HG03521 (cell line): ENCODE results near the gene AGK.
A peak's percentile ranks its signal among the peaks of the same experiment; 100 is the strongest.

Source experiments
- ATAC-seq: cut with Tn5 transposase; IDR thresholded peaks from one replicate; pipeline ENCODE4 v1.9.1; 2021; ENCODE audit warnings: mild to moderate bottlenecking, moderate library complexity; ENCODE audit not compliant: unreplicated experiment

The AGK gene, protein sequence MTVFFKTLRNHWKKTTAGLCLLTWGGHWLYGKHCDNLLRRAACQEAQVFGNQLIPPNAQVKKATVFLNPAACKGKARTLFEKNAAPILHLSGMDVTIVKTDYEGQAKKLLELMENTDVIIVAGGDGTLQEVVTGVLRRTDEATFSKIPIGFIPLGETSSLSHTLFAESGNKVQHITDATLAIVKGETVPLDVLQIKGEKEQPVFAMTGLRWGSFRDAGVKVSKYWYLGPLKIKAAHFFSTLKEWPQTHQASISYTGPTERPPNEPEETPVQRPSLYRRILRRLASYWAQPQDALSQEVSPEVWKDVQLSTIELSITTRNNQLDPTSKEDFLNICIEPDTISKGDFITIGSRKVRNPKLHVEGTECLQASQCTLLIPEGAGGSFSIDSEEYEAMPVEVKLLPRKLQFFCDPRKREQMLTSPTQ

DNA sequence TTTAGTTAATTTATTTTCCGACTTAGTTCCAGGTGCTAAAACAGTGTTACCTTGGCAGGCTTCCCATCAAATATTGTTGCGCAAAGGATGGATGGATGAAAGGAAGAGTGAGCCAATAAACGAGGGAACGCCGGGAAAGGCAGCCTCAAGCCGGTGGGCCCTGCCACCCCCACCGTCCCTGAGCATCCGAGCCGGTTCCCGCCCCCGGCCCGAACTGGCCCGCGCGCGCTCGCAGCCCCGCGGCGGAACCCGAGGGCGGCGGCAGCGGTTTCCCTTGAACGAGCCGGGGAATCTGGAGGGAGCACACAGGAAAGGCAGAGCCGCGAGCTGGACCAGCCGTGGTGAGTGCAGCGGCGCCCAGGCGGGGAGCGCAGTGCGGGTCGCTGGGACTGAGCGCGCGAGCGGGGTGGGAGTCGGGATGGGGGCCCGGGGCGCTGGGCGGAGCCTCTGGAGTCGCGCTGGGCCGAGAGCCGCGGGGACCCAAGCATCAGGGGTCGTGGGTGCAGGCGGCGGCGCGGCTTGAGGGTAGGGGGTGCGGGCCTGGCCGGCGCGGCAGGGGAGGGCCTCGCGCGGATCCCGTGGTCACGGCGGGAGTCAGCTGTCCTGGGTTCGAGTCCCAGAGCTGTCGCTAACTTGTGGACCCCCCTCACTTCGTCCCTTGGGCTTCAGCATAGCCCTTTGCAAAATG lies at the start of gene AGK:
AGK (plus strand) TSS at position 317 of the 688 bp plus-strand sequence. CDS start 4,057 bp downstream, outside the sequence.
- peak; percentile 96 for ATAC-seq

DNA sequence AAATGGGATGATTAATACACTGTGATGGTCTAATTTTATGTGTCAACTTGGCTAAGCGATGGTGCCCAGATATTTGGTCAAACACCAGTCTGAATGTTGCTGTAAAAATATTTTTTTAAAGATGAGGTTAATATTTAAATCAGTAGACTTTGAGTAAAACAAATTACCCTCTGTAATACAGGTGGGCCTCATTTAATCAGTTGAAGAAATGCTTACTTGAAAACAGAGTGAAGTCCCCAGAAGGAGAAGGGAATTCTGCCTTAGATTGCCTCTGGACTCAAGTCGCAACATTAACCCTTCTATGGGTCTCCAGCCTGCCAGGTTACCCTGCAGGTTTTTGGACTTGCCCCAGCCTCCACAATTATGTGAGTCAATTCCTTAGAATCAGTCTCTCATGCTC lies 49.8 kb upstream of the AGK start:
- ATAC-seq, result no peak

DNA sequence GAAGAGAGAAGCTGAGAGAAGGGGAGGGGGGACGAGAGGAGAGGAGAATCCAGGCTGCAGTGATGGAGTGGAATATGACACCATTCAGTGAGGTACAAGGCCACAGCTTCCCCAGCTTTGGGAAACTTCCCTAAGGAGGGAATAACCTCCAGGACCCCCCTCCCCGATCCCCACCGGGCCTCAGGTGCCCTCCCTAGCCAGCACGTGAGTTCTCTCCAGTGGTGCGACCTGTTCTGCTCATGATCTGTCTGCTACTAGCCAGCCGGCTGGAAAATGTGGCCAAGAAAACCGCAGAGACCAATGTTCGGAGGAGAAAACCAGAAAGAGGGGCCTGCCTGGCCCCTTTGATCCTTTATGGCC lies 39.9 kb upstream of the AGK start:
- ATAC-seq, result no peak

DNA sequence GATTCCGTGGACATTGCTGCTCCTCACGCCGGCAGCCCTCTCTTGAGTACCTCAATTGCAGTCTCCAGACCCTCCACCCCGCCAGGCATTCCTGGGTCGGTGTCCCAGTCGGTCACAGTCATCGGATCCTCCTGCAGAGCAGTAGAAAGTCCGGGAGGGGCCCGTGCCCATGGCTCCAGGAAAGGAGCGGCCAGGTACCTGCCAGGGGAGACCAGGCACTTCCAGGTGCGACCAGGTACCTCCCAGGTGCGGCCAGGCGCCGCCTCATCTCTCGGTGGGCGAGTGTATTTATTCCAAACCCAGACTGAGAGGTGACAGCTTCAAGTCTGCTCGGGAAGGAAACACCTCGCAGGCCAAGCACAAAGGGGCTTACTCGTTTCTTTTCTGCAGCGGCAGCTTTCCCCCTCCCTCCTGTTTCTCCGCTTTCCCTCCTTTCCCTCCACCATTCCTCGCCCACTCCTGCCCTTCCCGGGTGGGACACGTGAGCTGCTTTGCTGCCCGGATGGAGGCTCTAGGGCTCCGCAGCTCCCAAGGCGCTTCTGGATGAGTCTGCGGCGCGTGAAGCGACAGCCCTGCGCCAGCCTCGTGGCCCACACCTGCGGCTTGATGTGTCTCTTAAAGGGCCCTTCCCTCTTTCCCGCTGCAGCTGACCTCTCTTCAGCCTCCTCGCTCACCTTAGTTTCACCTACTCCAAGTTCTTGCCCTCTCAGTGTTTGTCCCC lies 39.4 kb upstream of the AGK start:
- ATAC-seq, result no peak

DNA sequence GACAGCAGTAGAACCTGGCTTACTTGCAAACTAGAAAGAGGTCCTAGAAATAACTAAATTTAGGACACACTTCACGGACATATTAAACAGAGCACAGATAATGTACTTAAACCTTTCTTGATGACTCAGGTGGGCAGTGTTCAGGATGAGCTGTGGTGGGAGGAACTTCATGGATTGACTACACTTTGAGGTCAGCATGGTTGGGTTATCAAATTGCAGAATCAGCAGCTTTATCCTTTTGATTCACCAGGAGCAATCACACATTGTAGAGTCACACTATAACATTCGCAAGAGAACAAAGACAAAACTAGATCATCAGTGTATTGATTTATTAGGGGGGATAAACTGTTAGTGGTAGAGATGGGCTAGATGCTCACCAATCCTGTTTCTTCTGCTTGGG lies 38.6 kb upstream of the AGK start:
- no peak for ATAC-seq

DNA sequence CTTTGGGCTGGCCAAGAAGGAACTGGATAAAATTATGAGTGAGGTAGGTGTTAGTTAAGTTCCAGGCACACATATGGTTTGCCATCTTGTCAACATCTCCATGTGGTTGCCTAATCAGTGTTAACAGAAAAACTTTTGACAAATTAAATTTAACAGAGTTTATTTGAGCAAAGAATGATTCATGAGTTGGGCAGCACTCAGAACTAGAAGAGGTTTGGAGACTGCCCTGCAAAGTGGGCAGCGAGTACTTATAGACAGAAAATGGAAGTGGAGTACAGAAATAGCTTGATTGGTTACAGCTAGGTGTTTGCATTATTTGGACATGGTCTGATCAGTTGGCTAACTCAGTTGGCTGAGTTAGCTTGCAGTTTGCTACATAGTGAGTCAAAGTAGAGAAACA lies 37.5 kb upstream of the AGK start:
- ATAC-seq, result no peak

DNA sequence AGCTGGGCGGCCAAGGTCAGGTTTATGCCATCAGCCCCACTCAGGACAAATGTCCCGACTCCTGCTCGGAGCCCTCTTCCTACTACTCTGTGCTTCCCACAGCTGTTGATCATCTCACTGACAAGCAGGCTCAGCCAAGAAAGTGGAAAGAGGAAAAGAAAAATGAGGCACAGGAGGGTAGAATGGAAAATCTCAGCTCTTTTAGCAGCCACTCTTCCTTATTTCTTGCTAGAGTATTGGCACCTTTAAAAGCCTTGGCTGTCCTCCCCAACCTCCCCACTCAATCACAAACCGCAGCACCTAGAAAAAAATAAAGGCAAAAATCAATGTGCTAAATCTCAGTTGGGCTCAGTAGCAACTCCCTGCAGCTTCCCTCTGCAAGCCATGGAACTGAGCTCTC lies 35.3 kb upstream of the AGK start:
- no peak for ATAC-seq

DNA sequence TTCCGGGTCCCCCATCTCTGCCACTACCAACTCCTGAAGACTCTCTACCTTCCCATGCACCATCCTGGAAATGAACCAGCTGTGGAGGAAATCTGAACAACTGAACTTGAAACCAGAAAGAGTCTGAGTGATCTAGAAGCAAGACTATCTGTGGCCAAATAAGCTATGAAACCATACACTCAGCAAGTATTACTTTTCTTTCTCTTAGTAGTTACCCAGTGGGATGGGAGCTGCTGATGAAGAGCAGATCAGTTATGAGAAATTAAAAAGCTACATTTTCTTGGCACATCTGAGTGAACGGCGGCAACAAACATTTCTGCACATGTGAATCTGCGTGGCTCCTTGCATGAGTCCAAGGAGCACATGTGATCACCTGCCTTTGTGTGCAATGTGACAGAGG lies 31.6 kb upstream of the AGK start:
- ATAC-seq, result no peak

DNA sequence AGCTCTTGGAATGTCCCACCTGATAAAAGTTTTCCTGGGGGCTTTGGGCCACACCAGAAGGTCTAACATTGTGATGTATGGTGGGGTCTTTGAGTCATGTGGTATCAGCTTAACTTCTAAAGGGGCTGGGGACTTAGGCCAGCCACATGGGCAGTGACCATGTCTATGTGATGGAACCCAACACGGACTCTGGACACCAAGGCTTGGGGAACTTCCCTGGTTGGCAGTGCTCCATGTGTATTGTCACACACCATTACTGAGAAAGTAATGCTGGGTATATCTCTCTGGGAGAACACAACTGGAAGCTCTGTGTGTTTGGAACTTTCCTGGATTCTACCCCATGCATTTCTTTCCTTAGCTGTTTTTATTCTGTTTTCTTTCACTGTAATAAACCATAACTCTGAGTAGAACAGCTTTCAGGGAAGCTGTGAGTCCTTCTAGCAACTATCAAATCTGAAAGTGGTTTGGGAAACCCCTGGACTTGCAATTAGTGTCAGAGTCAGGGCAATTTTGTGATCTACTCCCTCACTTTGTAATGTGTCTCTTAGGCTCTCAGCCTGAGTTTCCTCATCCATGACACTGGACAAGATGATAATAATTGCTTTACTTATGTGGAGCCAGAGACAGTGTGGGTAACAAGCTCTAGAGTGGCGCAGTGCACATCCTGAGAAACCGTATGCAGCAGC lies 28.4 kb upstream of the AGK start:
- ATAC-seq, result no peak

DNA sequence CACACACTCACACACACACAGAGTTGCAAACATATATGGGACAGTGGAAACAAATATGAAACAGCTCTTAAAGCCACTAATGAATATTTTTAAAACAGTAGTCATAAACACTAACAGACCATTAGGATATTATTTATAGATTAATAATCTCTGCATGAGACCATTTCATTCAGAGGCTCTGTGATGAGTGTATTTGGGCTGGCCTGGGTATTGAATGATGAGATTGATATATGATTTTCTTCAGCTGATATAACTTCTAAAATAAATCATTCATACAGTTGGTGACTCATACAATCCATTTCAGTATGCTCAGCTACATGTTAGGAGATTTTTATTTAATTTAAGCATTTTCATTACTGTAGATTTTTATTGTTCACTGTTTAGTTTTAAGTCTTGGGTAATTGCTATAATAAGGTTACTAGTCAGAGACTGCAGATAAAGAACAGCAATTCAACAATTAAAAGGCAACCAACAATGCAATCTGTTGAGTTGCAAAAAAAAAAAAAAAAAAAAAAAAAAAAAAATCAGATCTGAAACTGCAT lies 25.2 kb upstream of the AGK start:
- ATAC-seq, result no peak

DNA sequence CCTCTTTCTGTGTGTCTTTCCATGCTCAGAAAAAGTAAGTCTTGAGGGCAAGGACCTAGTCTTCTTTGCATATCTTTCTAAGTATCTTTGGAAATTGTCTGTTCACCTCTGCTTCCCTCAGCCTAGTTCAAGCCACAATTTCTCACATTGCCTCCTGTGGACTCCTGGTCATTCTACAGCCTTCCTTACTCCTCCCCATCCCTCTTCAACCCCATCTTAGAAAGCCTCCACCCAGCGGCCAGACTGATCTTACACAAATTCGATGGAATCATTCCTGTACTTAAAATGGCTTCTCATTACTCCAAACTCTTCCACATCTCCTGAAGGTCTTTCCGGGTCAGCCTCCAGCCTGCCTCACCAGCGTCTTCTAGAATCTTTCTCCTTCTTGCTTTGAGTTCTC lies 24.1 kb upstream of the AGK start:
- no peak for ATAC-seq

DNA sequence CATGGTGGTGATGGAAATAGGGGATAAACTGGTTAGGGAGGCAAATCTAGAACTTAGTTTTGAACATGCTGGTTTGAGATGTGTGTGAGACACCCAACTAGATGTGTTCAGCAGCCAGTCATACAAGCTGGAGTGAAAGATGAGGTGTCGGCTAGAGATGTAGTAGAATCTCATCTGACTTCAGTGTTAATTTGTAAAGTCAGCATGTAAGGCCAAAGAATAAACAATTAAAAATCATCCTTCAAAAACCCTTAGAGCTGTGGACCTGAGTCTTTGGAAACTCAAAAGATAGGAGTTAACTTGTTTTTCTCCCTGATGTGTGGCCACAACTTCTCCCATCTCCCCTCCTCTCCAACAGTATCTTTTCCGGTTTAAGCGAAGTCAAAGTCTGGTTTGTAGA lies 22.8 kb upstream of the AGK start:
- ATAC-seq, result no peak

DNA sequence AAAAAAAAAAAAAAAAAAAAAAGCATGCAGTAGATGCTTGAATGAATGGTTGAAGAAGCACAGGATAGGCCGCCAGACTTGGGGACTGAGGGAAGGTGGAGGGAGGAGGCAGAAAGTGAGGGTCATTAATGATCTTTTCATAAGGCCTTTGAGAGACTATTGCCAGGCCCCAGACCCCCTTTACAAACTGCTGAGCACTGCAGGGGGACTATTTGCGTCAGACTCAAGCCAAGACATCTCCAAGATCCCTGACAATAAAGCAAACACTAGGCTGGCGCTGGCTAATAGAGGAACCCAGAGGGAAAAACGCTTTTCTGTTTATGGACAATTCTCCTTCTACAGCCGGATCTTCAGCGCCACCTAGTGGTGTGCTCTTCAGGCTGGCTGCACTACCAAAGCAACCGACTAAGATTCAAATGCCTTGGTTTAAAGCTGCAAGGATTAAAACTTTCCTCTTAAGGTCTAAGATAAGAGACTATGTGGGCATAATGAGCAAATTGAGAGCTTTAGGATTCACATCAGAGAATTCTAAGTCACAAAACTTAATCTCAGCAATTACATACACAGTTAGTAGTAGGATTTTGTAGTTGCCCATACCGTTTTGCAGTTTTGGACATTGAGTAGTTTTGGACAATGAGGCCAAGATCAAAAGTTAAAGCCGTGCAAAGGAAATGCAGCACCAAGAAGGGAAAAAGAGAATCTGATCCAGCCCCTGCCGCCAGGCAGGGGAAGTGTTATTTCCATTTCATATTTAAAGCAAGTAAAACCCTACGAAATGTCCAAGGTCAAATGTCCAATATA lies 17.9 kb upstream of the AGK start:
- no peak for ATAC-seq

DNA sequence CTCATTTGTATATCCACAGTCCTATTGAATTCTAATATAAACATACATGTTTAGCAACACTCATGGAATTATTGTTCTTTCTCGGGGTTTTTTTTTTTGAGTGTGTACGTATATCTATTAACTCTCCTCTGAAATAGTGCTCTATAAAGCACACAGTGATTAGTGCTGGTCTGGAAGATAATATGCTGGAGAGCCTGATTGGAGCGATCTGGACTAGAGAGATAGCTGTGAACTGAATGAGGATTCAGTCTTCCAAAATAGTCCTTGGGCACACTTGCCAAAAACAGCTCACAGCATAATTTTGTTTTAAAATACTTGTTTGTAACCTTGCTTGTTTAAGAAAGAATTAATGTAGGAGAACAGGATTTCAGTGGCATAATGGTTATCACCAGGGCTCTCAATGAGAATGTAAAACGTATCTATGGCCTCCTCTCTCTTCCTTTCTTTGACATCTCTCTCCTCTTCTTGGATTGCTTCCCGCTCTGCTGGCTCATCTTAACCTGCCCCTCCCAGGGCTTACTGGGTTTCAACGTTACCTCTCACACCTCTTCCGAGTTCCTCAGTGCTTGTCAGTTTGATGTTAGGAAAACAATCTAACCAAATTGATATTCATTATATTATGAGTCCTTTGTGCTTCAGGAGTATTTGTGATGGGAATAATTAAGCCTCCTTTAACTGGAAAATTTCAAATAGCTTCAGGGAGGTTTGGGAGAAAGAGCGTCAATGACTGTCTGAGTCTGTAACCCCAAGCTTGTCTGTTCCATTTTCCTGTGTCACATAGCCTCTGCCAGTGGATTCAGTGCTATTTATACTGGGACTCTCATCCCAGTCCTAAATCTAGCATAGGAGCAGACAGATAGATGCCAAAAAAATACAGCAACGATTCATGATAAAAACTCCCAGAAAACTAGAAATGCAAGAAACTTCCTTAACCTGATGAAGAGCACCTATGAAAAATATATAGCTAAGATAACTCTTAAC lies 16.2 kb upstream of the AGK start:
- no peak for ATAC-seq

DNA sequence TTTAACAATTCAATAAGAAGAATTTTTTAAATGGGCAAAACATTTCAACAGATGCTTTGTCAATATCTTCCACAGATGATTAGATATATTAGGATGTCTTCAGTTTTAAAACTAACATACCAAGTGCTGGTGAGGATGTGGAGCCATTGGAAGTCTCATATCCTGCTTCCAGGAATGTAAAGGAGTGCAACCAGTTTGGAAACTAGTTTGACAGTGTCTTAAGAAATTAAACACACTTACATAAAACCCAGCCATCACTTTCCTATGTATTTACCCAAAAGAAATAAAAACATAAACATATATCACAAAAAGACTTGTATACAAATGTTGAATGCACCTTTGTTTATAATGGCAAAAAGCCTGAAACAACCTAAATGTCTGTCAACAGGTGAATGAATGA lies 13.3 kb upstream of the AGK start:
- ATAC-seq, result no peak

DNA sequence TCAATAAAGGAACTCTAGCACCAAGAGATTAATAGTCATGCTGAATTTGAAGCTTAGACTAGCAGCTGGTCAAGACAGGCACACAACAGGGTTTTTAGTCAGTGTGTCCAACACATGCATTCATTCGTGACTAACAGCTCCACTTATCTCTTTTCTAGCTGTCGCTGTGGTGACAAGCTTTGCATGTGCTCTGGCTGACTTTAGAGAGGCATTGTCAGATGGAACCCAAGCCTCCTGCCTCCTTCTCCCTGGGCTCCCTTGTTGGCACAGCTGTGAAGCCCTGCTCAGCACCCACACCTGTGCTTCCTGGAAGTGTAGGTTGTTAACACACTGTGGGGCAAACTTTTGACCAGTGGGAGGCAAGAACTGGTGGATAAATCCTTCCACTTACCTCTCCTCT lies 9.8 kb upstream of the AGK start:
- ATAC-seq, result no peak

DNA sequence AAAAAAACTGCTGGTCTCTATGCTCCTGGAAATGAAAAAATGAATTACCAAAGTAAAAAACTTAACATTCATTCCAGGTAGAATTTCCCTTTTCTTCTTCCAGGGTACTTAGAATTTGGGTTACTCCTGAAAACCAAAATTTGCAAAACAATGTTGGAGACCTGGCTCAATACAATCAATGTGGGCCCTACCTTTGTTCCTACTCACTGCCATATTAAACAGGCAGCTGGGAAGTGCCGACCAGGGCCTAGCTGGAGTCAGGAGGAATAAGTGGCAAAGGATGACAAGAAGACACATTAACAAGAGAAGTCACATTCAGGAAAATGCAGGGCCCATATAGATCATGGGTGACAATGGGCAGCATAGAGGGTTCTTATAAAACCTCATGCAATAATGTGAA lies 6.4 kb upstream of the AGK start:
- ATAC-seq, result no peak

DNA sequence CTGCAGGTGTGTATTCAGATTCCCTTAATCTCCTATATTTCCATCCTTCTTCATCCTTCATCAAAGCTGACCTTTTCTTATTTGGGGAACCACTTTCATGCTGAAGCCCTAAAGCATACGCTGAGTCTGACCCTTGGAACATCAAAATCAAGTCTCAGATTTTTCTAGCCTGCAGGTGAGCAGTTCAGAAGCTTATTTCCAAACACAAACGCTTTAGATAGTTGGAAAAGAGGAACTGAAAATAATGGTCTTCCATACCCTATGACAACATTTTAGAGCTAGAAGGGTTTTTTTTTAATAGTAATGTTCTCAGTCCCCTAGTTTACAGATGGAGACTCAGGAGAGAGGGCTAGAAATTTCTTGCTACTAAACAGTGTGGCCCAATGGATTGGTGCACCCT lies 1.6 kb upstream of the AGK start:
- no peak for ATAC-seq
